Vagina (tissue), 2 donors: ENCODE results near the gene CORO2B. TPM values are rescaled to one million over a fixed set of nuclear protein-coding genes. Genes with fewer than 3 reads are reported as not detected.
"Not testable (repeated sequence)": the region's sequence is repeated elsewhere in the genome, so short reads cannot be mapped to it uniquely, and the experiment has no call there.

Experiments
- DNase-seq, 2 donors: peaks; one replicate each; pipeline ENCODE4 v3.0.0-alpha.2; 2017; ENCODE audit errors: extremely low spot score in 2 of 2
- H3K27ac ChIP-seq: fragments of 200-600 bp; sonication (generic); one replicate; pipeline ENCODE4 v1.5.1; 2019
- H3K27me3 ChIP-seq: fragments of 200-600 bp; sonication (generic); one replicate; pipeline ENCODE4 v1.5.1; 2019
- H3K36me3 ChIP-seq, 2 donors: fragments of 200-600 bp; sonication (generic); one replicate each; pipeline ENCODE4 v1.5.1; 2017 to 2019
- H3K4me1 ChIP-seq: fragments of 200-600 bp; sonication (generic); one replicate; pipeline ENCODE4 v1.5.1; 2019
- H3K4me3 ChIP-seq, 2 donors: fragments of 200-600 bp; sonication (generic); 1 replicate in 1 of 2; 2 replicates in 1 of 2; pipeline ENCODE4 v1.5.1; 2016 to 2019
- H3K9me3 ChIP-seq: fragments of 200-600 bp; sonication (generic); one replicate; pipeline ENCODE4 v1.5.1; 2019
- POLR2A ChIP-seq, 2 donors: fragments of 450-650 bp; IDR thresholded peaks; one replicate each; pipeline ENCODE4 v1.6.1; 2017; ENCODE audit warnings: antibody characterized with exemption in 2 of 2, mild to moderate bottlenecking in 2 of 2, moderate library complexity in 2 of 2
- POLR2AphosphoS5 ChIP-seq, 2 donors: sonication (generic); formaldehyde crosslinking; IDR thresholded peaks; one replicate each; pipeline ENCODE4 v1.9.0; 2017; ENCODE audit warnings: antibody characterized with exemption in 2 of 2, mild to moderate bottlenecking in 2 of 2, low read depth in 1 of 2; ENCODE audit not compliant: insufficient read depth in 1 of 2
- intact Hi-C: fragments of 100-400 bp; cut with DNase I; formaldehyde crosslinking; loops from one replicate; pipeline ENCODE4 v1.15.1; 2023
- total RNA-seq: library from RNA; depleted of rRNA; stranded (reverse); fragments of >200 nt; gene quantifications from one replicate; pipeline ENCODE4 v1.2.3, GENCODE V29; 2016
- TF ChIP-seq, protein P1 (sequence below), 3 experiments: fragments of 450-650 bp in 2 of 3; fragments of 200-600 bp in 1 of 3; sonication (generic) in 1 of 3; IDR thresholded peaks; one replicate each; pipeline ENCODE4 v1.5.1; 2017 to 2019; ENCODE audit warnings: antibody characterized with exemption in 3 of 3, mild to moderate bottlenecking in 2 of 3, moderate library complexity in 2 of 3

The CORO2B gene
- total RNA-seq, 1 donor from 2014 or later, result 4.7 TPM

- no peaks in the 10 kb centered on the region for H3K36me3 ChIP-seq
- intact Hi-C loops, result loop anchor here (10.0 kb wide), 1 partner anchor 374 kb away; no protein-coding TSS in a partner anchor
Observed at GRCh38 chr15:68679161-68679560, 100.4 kb downstream of the CORO2B start.

GRCh38 chr15:68679961-68680371, 101.2 kb downstream of the CORO2B start:
- Histone ChIP-seq H3K4me3 (no peak overlapping the region), H3K4me1 (no peaks in the 10 kb centered on the region), H3K27ac (no peak overlapping the region), H3K9me3 (no peaks in the 10 kb centered on the region), H3K27me3 (no peaks in the 10 kb centered on the region), H3K36me3 (no peaks in the 10 kb centered on the region)
- DNase-seq, result no peak
- intact Hi-C loops, result loop anchor here (10.0 kb wide), 1 partner anchor 375 kb away; no protein-coding TSS in a partner anchor
- TF ChIP-seq, protein P1, sequence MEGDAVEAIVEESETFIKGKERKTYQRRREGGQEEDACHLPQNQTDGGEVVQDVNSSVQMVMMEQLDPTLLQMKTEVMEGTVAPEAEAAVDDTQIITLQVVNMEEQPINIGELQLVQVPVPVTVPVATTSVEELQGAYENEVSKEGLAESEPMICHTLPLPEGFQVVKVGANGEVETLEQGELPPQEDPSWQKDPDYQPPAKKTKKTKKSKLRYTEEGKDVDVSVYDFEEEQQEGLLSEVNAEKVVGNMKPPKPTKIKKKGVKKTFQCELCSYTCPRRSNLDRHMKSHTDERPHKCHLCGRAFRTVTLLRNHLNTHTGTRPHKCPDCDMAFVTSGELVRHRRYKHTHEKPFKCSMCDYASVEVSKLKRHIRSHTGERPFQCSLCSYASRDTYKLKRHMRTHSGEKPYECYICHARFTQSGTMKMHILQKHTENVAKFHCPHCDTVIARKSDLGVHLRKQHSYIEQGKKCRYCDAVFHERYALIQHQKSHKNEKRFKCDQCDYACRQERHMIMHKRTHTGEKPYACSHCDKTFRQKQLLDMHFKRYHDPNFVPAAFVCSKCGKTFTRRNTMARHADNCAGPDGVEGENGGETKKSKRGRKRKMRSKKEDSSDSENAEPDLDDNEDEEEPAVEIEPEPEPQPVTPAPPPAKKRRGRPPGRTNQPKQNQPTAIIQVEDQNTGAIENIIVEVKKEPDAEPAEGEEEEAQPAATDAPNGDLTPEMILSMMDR (IDR thresholded peaks at IDR 0.05), result no peak
- no peak for TF ChIP-seq POLR2A (IDR thresholded peaks at IDR 0.05)
- TF ChIP-seq POLR2AphosphoS5 (IDR thresholded peaks at IDR 0.05; ENCODE audit: insufficient read depth in 1 of 2, low read depth in 1 of 2), result no peak

More at GRCh38 chr15:68679161-68679560, 100.4 kb downstream of the CORO2B start:
- no peak overlapping the region for H3K4me3 ChIP-seq
- H3K27ac ChIP-seq, result no peak overlapping the region
- DNase-seq, result no peak
- no peaks in the 10 kb centered on the region for H3K4me1 ChIP-seq
- H3K9me3 ChIP-seq, result no peaks in the 10 kb centered on the region
- TF ChIP-seq POLR2AphosphoS5 (IDR thresholded peaks at IDR 0.05; ENCODE audit: insufficient read depth in 1 of 2, low read depth in 1 of 2), result no peak
- TF ChIP-seq POLR2A (IDR thresholded peaks at IDR 0.05), result no peak
- TF ChIP-seq, protein P1 (IDR thresholded peaks at IDR 0.05), result no peak
- H3K27me3 ChIP-seq, result no peaks in the 10 kb centered on the region

DNA sequence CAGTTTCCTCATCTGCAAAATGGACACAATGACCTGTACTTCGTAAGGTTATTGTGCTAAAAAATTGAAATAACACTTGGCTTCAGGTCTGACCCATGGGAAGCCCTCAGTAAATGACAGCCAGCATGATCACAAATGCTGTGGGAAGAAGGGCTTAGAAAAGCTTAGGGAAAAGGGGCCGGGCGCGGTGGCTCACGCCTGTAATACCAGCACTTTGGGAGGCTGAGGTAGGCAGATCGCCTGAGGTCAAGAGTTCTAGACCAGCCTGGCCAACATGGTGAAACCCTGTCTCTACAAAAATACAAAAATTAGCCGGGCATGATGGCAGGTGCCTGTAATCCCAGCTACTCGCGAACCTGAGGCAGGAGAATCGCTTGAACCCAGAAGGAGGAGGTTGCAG, 102.0 kb downstream of the CORO2B start:
- H3K27me3 ChIP-seq, H3K27ac ChIP-seq, DNase-seq, H3K4me3 ChIP-seq, H3K36me3 ChIP-seq, intact Hi-C loops, H3K4me1 ChIP-seq, H3K9me3 ChIP-seq: not testable (repeated sequence)

GRCh38 chr15:68681836-68682235, 103.0 kb downstream of the CORO2B start:
- DNase-seq, result no peak
- Histone ChIP-seq H3K36me3 (no peaks in the 10 kb centered on the region), H3K4me3 (no peak overlapping the region), H3K9me3 (no peaks in the 10 kb centered on the region), H3K4me1 (no peaks in the 10 kb centered on the region), H3K27ac (no peak overlapping the region), H3K27me3 (no peaks in the 10 kb centered on the region)
- TF ChIP-seq POLR2A (IDR thresholded peaks at IDR 0.05) (no peak), POLR2AphosphoS5 (IDR thresholded peaks at IDR 0.05; ENCODE audit: insufficient read depth in 1 of 2, low read depth in 1 of 2) (no peak)
- TF ChIP-seq, protein P1 (IDR thresholded peaks at IDR 0.05), result no peak
- intact Hi-C loops, result no loop called here

DNA sequence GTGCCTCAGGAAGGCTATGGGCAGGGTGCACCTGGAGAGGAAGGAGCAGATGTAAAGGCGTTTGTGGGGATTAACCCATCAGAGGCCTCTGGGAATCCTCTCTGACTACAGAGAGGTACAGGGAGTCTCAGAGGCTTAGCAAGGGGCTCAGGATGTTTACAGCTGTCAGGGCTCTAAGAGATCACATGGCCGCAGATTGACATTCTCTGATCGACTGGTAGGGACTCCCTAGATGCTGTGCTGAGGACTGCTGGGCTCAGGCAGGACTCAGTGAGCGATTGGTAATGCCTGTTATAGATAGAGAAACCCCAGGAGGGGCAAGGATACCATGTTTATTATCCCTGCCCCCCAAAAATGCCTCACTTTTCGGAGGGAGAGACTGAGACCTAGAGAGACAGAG, 103.5 kb downstream of the CORO2B start:
- Histone ChIP-seq H3K36me3 (no peaks in the 10 kb centered on the region), H3K27me3 (no peaks in the 10 kb centered on the region), H3K27ac (no peak overlapping the region), H3K9me3 (no peaks in the 10 kb centered on the region), H3K4me1 (no peaks in the 10 kb centered on the region), H3K4me3 (no peak overlapping the region)
- intact Hi-C loops, result no loop called here
- DNase-seq, result no peak
- TF ChIP-seq POLR2AphosphoS5 (IDR thresholded peaks at IDR 0.05; ENCODE audit: insufficient read depth in 1 of 2, low read depth in 1 of 2) (no peak), POLR2A (IDR thresholded peaks at IDR 0.05) (no peak)
- TF ChIP-seq, protein P1 (IDR thresholded peaks at IDR 0.05), result no peak
